IPS DF 4.7 (cell line): ENCODE data around the gene RAB11FIP3.
"Not testable (repeated sequence)": the region's sequence is repeated elsewhere in the genome, so short reads cannot be mapped to it uniquely, and the experiment has no call there.

Experiments
- DNase-seq: peaks from one replicate; pipeline ENCODE4 v3.0.0-alpha.2; 2013; ENCODE audit warnings: low spot score; ENCODE audit errors: extremely low read depth

RAB11FIP3 gene

DNA sequence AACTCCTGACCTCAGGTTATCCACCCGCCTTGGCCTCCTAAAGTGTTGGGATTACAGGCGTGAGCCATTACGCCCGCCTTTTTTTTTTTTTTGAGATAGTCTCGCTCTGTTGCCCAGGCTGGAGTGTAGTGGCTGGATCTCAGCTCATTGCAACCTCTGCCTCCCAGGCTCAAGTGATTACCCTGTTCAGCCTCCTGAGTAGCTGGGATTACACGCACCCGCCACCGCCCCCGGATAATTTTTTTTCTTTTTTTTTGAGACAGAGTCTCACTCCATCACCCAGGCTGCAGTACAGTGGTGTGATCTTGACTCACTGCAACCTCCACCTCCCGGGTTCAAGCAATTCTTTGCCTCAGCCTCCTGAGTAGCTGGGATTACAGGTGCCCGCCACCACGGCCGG, 3.3 kb upstream of the RAB11FIP3 start:
- not testable (repeated sequence) for DNase-seq

DNA sequence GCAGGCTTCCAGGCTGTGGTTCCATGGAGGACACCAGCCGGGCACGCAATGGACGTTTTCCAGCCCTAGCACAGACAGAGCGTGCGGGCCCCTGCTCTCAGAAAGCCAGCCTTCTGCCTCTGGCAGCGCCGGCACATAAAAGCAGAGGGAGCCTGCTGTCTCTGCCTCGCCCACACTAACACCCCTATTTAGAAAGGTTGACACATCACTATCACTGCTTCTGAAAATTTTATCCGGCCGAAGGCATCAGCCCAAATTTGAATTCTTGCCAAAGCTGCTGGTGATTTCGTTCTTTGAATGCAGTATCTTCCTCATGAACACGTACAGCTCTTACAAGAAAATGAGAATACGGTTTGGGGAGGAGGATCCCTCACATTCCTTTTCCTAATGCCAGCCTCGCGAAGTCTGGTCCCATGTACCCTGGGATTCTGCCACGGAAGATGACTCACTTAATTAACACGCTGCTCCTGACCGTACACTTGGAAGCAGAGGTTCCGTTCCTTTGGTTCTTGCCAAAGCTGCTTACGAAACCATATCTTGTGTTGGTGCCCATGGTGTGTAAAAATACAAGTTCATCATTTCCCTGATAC, 1.3 kb upstream of the RAB11FIP3 start:
- no peak for DNase-seq

DNA sequence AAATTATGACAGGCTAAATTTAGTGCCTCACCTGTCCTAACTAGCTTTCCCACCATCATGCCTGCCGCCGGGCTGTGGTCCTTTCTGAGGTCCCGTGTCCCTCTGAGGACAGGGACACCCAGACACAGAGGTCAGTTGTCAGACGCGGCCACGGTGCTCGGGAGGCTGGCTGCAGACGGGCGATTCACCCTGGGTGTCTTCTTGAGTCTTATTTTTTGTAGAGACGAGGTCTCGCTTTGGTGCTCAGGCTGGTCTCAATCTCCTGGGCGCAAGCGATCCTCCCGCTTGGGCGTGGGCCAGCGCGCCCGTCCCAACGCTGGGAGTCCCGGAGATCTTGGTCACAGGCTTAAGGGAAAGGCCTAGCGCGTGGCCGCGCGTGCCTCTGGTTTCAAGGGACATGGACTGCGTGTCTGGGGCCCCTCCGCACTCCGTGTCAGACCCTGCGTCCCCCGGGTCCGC, 797 bp upstream of the RAB11FIP3 start:
- DNase-seq = no peak

DNA sequence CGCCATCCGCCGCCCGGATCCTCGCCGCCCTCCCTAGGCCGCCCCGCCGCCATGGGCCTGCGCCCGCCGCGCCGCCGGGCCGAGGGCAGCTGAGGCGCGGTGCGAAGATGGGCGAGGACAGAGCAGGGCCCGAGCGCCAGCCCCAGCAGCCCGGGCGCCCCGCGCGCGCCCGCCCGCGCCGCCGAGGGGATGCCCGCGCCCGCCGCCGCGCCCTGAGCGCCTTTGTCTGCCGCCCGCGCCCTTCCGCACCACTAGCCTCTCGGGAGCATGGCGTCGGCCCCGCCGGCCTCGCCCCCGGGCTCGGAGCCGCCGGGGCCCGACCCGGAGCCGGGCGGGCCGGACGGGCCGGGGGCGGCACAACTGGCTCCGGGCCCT, 278 bp downstream of the RAB11FIP3 start:
- DNase-seq = no peak

DNA sequence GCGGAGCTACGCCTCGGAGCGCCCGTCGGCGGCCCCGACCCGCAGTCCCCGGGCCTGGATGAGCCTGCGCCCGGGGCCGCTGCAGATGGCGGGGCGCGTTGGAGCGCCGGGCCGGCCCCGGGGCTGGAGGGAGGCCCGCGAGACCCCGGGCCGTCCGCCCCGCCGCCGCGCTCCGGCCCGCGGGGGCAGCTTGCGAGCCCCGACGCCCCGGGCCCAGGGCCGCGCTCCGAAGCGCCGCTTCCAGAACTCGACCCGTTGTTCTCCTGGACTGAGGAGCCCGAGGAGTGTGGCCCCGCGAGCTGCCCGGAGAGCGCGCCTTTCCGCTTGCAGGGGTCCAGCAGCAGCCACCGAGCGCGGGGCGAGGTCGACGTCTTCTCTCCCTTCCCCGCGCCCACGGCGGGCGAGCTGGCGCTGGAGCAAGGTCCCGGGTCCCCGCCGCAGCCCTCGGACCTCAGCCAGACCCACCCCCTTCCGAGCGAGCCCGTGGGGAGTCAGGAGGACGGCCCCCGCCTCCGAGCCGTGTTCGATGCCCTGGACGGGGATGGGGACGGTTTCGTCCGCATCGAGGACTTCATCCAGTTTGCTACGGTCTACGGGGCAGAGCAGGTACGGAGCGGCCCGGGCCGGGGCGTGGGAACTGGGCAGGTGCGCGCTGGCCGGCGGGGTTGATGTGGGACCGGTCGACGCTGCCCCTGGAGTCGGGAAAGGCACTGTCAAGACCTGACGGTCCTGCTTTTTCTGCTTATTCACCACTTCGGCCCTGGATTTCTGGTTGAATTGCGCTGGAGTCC, 861 bp downstream of the RAB11FIP3 start:
- no peak for DNase-seq

DNA sequence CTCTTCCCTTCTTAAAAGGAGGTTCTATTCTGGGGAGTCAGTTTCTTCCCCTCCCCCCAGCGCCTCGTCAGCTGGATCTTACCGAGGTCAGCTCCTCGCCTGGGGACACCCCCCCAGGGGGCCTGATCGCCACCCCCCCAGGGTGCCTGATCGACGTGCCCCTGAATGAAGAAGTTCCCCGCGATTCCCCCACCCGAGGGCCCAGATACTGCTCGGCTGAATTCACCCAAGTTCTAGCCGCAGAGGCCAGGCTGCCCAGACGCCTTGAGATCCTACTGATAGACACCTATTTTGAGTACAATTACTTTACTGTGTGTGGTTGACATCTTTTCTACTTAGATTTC, 1.4 kb downstream of the RAB11FIP3 start:
- DNase-seq = no peak

DNA sequence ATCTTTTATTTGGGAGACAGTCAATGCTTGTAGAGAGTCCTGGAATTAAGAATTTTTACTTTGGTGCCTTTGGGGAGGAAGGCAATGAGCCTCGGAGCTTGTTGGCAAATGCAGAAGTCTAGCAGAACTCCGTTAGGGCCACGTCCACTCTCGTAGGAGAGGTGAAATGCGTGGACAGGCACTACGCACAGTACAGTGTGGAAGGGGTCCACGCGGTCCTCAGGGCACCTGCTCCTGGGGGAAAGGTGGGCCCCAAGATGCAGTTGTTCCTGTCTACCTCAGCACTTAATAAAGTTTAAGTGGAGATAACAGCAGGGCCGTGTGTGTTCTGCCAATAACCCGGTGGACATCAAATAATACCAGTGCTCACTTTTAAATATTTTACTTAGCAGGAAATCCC, 1.8 kb downstream of the RAB11FIP3 start:
- DNase-seq = no peak

DNA sequence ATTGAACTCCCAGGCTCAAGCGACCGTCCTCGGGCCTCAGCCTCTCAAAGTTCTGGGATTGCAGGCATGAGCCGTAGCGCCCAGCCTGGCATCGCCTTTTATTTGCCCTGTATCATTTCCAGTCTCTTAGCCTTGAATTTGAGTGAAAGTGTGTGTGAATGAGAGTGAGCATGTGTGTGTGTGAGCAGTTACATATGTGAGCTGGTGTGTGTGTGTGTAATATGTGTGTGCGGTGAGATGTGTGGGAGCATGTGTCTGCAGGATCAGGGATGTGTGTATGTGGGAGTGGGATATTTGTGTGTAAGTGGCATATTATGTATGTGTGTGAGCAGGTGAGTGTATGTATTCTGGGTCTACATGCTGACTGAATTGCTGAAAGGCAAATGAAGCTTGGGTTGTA, 5.5 kb downstream of the RAB11FIP3 start:
- DNase-seq = no peak

DNA sequence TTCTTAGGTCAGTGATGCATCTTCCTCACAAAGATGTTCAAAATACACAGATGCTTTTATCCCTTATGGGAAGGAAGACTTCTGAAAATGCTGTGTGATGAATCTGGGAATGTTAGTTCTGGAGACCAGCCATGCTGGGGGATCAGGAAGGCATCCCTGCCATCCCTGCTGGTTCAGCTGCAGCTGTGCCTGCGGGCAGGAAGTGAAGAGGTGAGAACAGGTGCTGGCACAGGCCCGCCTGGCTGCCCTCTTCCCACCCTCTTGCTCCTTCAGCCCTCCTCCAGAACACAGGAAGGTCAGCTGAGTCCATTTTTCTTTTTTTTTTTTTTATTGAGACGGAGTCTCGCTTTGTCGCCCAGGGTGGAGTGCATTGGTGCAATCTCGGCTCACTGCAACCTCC, 15.2 kb downstream of the RAB11FIP3 start:
- no peak for DNase-seq

DNA sequence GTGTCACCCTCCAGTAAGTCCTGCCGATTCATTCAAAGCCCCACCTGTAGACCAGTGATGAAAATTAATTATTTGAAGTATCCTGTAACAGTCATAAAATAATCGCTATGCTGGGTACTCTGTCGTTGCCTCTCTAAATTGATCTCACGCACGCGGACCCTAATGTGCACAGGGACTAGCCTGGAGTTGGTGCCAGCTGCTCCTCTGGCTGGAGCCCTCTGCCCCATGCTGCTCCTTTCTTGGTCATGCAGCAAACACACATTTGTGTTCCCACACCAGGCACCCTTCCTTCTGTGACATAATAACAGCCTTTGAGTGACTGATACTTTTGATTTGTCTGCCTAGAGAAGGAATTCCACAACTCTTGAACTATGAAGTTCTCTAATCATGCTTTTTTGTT, 16.0 kb downstream of the RAB11FIP3 start:
- DNase-seq = no peak

DNA sequence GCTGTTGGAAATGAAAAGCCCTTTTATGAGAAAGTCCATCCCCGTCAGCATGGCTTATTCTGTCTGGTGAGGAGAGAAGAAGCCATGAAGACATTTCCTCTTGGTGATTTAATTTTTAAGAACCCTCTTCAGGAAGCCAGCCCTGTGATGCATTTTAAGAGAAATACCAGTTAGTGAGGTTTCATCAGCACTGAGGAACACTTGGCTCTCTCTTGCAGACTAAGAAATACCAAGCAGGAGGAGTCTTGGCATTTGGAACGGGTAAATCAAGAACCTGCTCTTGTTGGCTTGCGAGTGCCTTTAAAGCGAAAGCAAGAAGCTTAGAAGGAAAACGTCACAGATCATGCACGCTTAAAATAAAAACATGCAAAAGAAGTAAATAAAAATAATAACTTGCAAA, 17.5 kb downstream of the RAB11FIP3 start:
- DNase-seq = no peak

DNA sequence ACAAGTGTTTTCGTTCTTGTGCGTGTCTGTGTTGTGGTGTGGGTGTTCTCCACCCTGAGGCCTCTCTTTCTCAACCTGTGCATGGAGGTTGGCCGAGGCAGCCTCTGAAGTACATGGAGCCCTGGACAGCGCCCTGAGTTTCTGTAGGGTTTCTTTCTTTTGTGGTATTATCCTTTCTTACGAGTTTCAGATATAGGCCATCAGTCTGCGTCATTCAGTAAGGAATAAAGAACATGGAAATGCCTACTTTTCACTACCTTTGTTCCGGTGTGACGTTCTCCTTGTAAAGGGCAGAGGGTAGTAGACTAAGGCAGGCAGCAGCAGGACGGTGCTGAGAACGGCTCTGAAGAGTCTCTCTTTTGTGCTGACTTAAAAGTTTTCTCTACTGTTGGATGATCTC, 18.6 kb downstream of the RAB11FIP3 start:
- no peak for DNase-seq

DNA sequence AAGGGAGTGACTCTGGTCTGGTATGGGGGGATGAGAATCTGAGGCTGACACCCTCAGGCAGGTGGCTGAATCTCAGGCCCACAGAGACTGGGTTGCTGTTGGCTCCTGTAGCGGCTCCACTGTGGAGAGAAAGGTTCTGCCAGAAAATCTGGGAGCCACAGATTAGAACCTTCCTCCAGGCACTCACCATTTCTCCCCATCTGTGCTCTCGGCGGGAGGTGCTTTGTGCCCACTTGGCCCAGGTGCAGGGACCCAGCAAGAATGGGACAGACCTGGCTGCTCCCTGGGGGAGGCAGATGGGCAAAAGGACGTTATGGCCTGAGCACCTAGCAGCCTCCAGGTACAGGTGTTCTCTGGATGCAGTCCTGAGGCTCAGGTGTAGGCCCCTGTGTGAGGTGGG, 20.1 kb downstream of the RAB11FIP3 start:
- no peak for DNase-seq

DNA sequence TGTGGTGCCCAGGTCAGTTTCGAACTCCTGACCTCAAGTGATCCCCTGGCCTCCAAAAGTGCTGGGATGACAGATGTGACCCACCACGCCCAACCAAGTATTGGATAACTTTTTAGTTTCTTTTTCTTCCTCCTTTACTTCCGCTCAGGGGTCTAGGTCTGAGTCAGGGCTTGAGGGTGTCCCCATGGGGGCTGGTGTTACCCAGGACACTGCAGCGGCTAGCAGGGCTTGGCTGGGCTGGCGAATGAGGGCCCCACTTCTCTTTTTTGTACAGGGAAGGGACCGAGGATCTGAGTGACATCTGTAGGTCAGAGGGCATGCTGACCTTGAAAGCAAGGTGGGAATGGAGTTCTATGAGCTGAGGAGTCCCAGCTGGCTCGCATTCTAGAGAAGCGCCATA, 24.9 kb downstream of the RAB11FIP3 start:
- DNase-seq = no peak

DNA sequence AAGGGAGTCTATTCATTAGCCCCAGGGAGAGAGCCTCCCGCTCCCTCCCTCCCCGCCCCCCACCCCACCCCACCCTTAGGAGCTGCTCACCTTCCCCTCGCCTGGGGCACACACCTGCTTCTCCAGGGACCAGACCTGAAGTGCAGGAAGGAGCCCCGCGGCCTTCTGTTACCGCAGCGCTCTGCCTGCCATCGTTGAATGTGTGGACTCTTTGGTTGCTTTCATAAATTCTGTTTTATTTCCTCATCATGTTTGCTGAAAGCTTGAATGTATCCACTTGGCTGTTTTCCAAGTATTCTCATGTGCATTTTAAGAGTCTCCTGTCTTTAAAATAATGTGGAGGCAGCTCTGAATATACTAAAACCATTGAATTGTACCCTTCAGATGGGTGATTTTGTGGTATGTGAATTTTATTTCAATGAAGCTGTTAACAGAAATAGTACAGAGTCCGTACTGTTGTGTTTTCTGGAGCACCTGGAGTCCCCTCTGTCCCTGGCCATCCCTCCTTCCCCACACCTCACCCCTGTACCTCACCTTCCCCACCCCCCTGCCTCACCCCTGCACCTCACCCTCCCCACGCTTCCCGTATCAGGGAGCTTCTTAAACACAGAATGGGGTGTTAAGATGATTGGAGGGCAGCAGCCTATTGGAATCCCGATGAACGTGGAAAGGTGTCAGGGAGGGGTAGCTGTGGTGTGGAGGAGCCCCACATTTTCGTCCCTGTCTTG, 25.5 kb downstream of the RAB11FIP3 start:
- DNase-seq = no peak

DNA sequence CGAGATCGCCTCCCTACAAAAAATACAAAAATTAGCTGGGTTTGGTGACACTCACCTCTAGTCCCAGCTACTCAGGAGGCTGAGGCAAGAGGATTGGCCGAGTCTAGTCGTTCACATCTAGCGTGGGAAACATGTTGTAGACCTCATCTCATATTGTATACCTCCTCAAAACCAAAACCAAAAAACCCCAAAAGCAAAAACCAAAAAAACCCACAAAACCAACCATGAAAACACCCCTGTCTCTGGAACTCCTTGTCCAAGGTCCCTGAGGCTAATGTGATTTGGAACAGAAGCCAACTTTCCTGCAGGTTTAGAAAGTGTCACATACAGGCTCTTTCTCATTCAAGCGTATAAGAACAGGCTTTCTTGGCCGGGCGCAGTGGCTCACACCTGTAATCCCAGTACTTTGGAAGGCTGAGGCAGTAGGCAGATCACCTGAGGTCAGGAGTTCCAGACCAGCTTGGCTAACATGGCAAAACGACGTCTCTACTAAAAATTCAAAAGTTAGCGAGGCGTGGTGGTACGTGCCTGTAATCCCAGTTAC, 29.0 kb downstream of the RAB11FIP3 start:
- DNase-seq = no peak

DNA sequence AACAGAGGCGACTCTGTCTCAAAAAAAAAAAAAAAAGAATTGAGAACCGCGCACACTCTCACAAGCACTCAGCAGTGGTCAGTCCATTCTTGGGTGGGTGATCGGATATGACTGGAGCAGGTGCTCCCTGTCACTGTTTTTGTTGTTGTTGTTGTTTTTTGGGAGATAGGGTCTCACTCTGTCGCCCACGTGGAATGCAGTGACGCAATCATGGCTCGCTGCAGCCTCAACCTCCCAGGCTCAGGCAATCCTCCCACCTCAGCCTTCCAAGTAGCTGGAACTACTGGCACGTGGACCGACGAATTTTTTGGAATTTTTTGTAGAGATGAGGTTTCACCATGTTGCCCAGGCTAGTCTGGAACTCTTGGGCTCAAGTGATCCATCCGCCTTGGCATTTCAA, 30.0 kb downstream of the RAB11FIP3 start:
- DNase-seq = no peak

DNA sequence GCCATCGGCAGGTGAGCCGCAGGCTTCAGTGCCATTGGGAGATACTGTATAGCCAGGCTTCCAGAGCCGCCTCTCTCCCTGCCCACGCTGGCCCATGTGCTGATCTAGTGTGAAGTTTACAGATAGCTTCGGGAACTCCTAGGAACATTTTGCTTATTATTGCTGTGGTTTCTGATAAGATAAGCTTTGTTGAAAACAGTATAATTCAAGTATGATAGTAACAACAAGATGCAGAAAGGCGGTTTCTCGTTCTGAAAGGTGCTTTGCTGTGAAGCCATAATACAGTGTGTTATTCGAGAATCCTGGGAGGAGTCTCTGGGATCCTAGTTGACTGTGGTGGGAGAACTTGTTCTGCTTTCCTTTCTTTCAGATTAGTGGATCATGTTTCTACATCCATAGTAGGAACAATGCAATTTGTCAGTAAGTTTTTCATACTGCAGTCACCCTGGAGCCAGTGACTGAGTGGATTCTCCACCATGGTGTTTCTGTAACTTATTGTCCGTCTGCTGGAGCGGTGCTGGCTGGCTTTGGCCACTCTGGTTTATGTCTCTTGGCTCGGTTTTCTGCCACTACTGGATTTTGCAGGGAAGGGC, 31.5 kb downstream of the RAB11FIP3 start:
- DNase-seq = no peak

DNA sequence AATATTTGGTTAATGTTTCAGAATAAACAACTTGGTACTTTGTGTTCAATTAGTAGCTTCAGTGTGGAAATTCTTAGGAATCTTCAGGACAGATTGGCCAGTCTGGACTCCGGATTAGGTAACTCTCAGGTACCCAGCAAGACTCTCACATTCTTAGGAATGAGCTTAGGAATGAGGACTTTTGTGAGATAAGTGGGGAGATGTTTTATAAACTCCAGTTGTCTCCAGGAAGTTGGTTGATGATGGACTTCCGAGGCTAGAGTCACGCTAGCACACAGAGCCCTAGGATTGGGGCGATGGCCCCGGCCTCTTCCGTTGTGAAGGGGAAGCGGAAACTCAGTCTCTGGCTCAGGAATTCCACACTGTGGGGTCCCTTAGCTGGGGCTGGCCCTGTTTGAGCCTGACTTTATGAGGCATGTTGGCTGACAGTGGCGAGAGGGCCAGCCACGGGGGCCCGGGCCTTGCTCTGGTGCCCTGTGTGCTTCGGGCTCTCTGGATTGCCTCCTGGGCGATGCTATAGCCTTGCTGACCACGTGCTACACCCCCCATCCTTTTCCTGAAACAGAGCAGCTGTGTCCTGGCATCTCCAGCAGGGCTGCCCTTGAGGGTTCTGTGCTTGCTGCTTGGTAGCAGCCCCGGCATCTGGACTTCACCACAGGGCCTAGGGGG, 32.4 kb downstream of the RAB11FIP3 start:
- DNase-seq = no peak

DNA sequence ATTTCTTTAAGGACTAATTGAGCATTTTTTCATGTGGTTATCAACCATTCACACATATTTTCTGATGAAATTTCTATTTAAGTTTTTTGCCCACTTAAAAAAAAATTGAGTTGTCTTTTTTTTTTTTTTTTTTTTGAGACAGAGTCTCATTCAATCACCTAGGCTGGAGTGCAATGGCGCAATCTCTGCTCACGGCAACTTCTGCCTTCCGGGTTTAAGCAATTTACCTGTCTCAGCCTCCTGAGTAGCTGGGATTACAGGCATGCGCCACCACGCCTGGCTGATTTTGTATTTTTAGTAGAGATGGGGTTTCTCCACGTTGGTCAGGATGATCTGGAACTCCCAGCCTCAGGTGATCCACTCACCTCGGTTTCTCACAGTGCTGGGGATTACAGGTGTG, 34.3 kb downstream of the RAB11FIP3 start:
- DNase-seq = no peak

DNA sequence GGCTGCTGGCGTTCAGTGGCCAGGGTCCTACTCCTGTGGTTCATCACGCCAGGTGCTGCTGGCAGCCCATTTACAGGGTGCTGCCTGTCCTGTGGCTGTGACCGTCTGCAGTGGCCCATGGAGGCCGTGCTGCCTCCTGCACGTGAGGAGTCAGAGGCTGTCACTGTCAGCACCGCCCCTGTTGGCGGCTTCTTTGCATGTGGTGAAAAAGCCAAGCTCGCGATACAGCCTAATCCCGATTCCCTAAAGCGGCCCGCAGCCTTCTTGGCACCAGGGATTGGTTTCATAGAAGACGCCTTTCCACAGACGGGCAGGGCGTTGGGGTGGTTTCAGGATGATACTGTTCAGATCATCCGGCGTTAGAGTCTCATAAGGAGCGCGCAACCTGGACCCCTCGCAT, 35.3 kb downstream of the RAB11FIP3 start:
- DNase-seq = no peak

DNA sequence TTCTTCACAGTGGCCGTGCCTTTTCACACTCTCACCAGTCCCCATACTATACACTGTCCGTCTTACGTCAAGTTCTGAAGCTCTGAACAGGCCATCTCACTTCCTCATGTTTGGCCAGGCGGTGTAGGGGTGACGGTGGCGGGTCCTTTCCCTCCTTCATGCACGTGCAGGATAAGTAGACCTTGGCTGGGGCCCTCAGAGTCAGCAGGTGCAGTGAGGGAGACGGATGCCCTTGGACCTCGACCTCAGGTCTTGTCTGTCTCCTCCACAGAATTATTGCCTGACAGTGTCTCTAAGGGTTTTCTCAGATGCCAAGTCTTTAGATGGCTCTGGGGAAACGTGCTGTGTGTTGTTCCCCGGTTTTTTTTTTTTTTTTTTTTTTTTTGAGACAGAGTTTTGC, 37.6 kb downstream of the RAB11FIP3 start:
- no peak for DNase-seq
